NT2/D1 (cell line): ENCODE measurements around the gene CERS6.

ENCODE experiments used
- SUZ12 ChIP-seq: IDR thresholded peaks from 2 replicates; pipeline ENCODE4 v1.6.1; 2011; ENCODE audit not compliant: insufficient read length, insufficient read depth; ENCODE audit errors: extremely low read depth
- YY1 ChIP-seq: IDR thresholded peaks from 2 replicates; pipeline ENCODE4 v1.6.1; 2011; ENCODE audit not compliant: insufficient read length, insufficient read depth
- ZNF274 ChIP-seq: IDR thresholded peaks from 2 replicates; pipeline ENCODE4 v1.6.1; 2011; ENCODE audit warnings: mild to moderate bottlenecking, low read depth, low read length

DNA sequence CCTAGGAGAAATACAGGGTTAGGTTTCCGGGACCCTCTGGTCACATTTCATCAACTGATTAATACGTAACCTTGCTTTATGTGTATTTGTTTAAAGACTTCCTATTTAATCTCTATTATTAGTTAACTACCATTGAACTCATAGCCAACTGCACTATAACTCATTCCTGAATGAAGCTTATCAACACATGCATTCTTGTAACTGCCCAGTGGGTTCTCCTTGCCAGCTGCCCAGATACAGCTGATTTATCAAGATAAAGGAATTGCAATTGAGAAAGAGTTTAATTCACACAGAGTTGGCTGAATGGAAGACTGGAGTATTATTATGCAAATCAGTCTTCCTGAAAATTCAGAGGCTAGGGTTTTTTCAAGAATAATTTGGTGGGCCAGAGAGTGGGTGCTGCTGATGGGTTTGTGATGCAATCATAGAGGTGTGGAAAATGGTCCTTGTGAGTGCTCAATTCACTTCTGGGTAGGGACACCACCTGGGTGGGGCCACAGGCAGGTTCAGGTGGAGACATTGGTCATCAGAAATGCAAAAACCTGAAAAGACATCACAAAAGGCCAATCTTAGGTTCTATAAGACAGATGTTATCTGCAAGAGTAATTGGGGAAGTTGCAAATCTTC is 325.2 kb downstream of the CERS6 start:
- TF ChIP-seq ZNF274, result no peak
- no peak for TF ChIP-seq YY1
- no peak for TF ChIP-seq SUZ12
